Stimulated activated CD4-positive, alpha-beta T cell treated with anti-CD3 and anti-CD28 coated beads, Interleukin-15, amount 100 ng/mL, for 48 hours (primary cell): ENCODE measurements around the gene MDM4.
"Not testable (repeated sequence)": the region's sequence is repeated elsewhere in the genome, so short reads cannot be mapped to it uniquely, and the experiment has no call there.

Experiments used
- DNase-seq, 2 donors: peaks; one replicate each; pipeline ENCODE4 v3.0.0-alpha.2; 2020; ENCODE audit warnings: low read depth in 2 of 2

Gene MDM4

GRCh38 chr1:204514828-204515227 lies 1.4 kb upstream of the MDM4 start:
- DNase-seq: no peak

- DNase-seq: not testable (repeated sequence)
Observed at GRCh38 chr1:204517382-204517781, 1.2 kb downstream of the MDM4 start.

- DNase-seq: no peak
Observed at GRCh38 chr1:204520834-204521709, 4.9 kb downstream of the MDM4 start.

- not testable (repeated sequence) for DNase-seq
Observed at GRCh38 chr1:204521941-204522521, 5.8 kb downstream of the MDM4 start.

- no peak for DNase-seq
Observed at GRCh38 chr1:204523605-204524215, 7.5 kb downstream of the MDM4 start.

- no peak for DNase-seq
Observed at GRCh38 chr1:204524986-204525385, 8.8 kb downstream of the MDM4 start.

- no peak for DNase-seq
Observed at GRCh38 chr1:204528241-204528640, 12.0 kb downstream of the MDM4 start.

- DNase-seq: no peak
Observed at GRCh38 chr1:204528677-204529076, 12.5 kb downstream of the MDM4 start.

GRCh38 chr1:204529371-204529895 lies 13.2 kb downstream of the MDM4 start:
- DNase-seq: no peak

- no peak for DNase-seq
Observed at GRCh38 chr1:204530932-204531331, 14.7 kb downstream of the MDM4 start.

- no peak for DNase-seq
Observed at GRCh38 chr1:204532832-204533231, 16.6 kb downstream of the MDM4 start.

- DNase-seq: no peak
Observed at GRCh38 chr1:204541626-204542025, 25.4 kb downstream of the MDM4 start.

GRCh38 chr1:204544321-204544720 lies 28.1 kb downstream of the MDM4 start:
- DNase-seq: no peak

- no peak for DNase-seq
Observed at GRCh38 chr1:204545202-204545601, 29.0 kb downstream of the MDM4 start.

- no peak for DNase-seq
Observed at GRCh38 chr1:204545881-204546280, 29.7 kb downstream of the MDM4 start.

- no peak for DNase-seq
Observed at GRCh38 chr1:204548265-204548664, 32.1 kb downstream of the MDM4 start.

GRCh38 chr1:204549313-204549712 lies 33.1 kb downstream of the MDM4 start:
- no peak for DNase-seq

GRCh38 chr1:204550926-204551325 lies 34.7 kb downstream of the MDM4 start:
- DNase-seq: no peak

- no peak for DNase-seq
Observed at GRCh38 chr1:204556458-204557052, 40.3 kb downstream of the MDM4 start.

- no peak for DNase-seq
Observed at GRCh38 chr1:204558467-204558866, 42.3 kb downstream of the MDM4 start.

GRCh38 chr1:204560002-204560401 lies 43.8 kb downstream of the MDM4 start:
- DNase-seq: not testable (repeated sequence)

- DNase-seq: no peak
Observed at GRCh38 chr1:204560590-204561150, 44.5 kb downstream of the MDM4 start.
